HG03060 (cell line): ENCODE measurements around the gene ZNF837.

Experiments used
- ATAC-seq: cut with Tn5 transposase; IDR thresholded peaks from one replicate; pipeline ENCODE4 v1.9.1; 2021; ENCODE audit warnings: low read depth, moderate number of reproducible peaks; ENCODE audit not compliant: unreplicated experiment

Gene ZNF837

GRCh38 chr19:58372311-58373133, 8.3 kb downstream of the ZNF837 start:
- no peak for ATAC-seq

- ATAC-seq, result no peak
Measured at GRCh38 chr19:58368561-58369360, 12.1 kb downstream of the ZNF837 start.

- ATAC-seq, result no peak
Measured at GRCh38 chr19:58367698-58368454, 13.0 kb downstream of the ZNF837 start.

- no peak for ATAC-seq
Measured at GRCh38 chr19:58366585-58367430, 14.0 kb downstream of the ZNF837 start.

- ATAC-seq, result no peak
Measured at GRCh38 chr19:58364146-58364545, 16.7 kb downstream of the ZNF837 start.

- ATAC-seq, result peak; percentile 64
Measured at GRCh38 chr19:58362272-58362994, 18.4 kb downstream of the ZNF837 start, which contains the start of gene ZNF497. TSS of gene ZNF497 (minus strand) at chr19:58362751. CDS start at chr19:58357635, 5,116 bp downstream.

GRCh38 chr19:58361900-58362271, 18.9 kb downstream of the ZNF837 start:
- peak; percentile 7 for ATAC-seq

GRCh38 chr19:58357481-58358145, 23.2 kb downstream of the ZNF837 start:
- no peak for ATAC-seq

- no peak for ATAC-seq
Measured at GRCh38 chr19:58356766-58357480, 23.9 kb downstream of the ZNF837 start.

- ATAC-seq, result no peak
Measured at GRCh38 chr19:58355908-58356765, 24.7 kb downstream of the ZNF837 start.

- ATAC-seq, result no peak
Measured at GRCh38 chr19:58355215-58355796, 25.5 kb downstream of the ZNF837 start.

GRCh38 chr19:58354478-58355030, 26.3 kb downstream of the ZNF837 start:
- ATAC-seq, result no peak

- ATAC-seq, result no peak
Measured at GRCh38 chr19:58353717-58354477, 26.9 kb downstream of the ZNF837 start.

GRCh38 chr19:58352760-58353671, 27.8 kb downstream of the ZNF837 start, which contains the start of gene A1BG:
TSS of gene A1BG (minus strand) at chr19:58353492. CDS start at chr19:58353437, 55 bp downstream.
- no peak for ATAC-seq
